ENCODE data around the gene SLC24A1.

Gene SLC24A1

DNA sequence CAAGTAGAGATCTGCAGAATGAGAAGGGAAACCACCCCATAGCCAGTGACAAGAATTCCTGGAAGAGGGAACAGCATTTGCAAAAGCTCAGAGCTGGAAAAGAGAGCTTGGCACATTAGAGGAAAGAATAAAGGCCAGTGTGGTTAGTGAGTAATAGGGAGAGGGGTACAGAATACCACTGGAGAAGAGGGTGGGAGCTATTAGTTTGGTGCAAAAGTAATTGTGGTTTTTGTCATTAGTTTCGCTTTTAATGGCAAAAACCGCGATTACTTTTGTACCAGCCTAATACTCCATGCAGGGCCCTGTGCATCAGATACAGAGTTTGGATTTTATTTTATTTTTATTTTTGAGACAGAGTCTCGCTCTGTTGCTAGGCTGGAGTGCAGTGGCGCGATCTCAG, 9.8 kb downstream of the SLC24A1 start:
- no peak for DNase-seq (ENCODE audit: low read depth)
- no peak overlapping the region for H3K4me3 ChIP-seq (ENCODE audit: low read length)
- TF ChIP-seq, protein P1, sequence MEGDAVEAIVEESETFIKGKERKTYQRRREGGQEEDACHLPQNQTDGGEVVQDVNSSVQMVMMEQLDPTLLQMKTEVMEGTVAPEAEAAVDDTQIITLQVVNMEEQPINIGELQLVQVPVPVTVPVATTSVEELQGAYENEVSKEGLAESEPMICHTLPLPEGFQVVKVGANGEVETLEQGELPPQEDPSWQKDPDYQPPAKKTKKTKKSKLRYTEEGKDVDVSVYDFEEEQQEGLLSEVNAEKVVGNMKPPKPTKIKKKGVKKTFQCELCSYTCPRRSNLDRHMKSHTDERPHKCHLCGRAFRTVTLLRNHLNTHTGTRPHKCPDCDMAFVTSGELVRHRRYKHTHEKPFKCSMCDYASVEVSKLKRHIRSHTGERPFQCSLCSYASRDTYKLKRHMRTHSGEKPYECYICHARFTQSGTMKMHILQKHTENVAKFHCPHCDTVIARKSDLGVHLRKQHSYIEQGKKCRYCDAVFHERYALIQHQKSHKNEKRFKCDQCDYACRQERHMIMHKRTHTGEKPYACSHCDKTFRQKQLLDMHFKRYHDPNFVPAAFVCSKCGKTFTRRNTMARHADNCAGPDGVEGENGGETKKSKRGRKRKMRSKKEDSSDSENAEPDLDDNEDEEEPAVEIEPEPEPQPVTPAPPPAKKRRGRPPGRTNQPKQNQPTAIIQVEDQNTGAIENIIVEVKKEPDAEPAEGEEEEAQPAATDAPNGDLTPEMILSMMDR (IDR thresholded peaks at IDR 0.05; ENCODE audit: insufficient read depth, low read depth, low read length, missing control alignments): no peak

GRCh38 chr15:65632780-65633375, 11.1 kb downstream of the SLC24A1 start:
- H3K4me3 ChIP-seq (ENCODE audit: low read length): no peak overlapping the region
- TF ChIP-seq, protein P1 (IDR thresholded peaks at IDR 0.05; ENCODE audit: insufficient read depth, low read depth, low read length, missing control alignments): no peak
- no peak for DNase-seq (ENCODE audit: low read depth)

DNA sequence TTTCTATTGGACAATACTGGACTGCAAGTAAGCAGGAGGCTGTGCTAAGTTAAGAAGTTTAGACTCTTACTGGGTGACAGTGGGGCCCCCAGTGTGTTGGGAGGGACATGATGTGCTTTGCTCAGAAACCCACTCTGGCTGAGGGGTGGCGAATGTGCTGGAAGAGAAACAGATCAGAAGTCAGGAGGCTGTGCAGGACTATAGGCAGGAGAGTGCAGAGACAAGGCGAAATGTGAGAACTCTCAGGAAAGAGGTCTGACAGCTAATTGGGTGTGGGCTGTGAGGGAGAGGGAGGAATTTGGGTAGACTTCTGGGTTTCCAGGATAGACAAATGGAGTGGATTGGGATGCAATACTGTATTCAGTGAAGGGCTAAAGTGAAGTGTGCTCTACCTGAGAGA, 12.0 kb downstream of the SLC24A1 start:
- no peak for DNase-seq (ENCODE audit: low read depth)
- TF ChIP-seq, protein P1 (IDR thresholded peaks at IDR 0.05; ENCODE audit: insufficient read depth, low read depth, low read length, missing control alignments): no peak
- no peak overlapping the region for H3K4me3 ChIP-seq (ENCODE audit: low read length)

GRCh38 chr15:65634356-65634755, 12.6 kb downstream of the SLC24A1 start:
- peak; percentile 89 for DNase-seq (ENCODE audit: low read depth)
- TF ChIP-seq, protein P1 (IDR thresholded peaks at IDR 0.05; ENCODE audit: insufficient read depth, low read depth, low read length, missing control alignments): no peak

GRCh38 chr15:65638109-65638508, 16.4 kb downstream of the SLC24A1 start:
- TF ChIP-seq, protein P1 (IDR thresholded peaks at IDR 0.05; ENCODE audit: insufficient read depth, low read depth, low read length, missing control alignments): no peak
- no peak overlapping the region for H3K4me3 ChIP-seq (ENCODE audit: low read length)
- DNase-seq (ENCODE audit: low read depth): no peak

More at GRCh38 chr15:65634356-65634755, 12.6 kb downstream of the SLC24A1 start:
- H3K4me3 ChIP-seq (ENCODE audit: low read length): no peak overlapping the region

GRCh38 chr15:65638681-65639089, 16.9 kb downstream of the SLC24A1 start:
- H3K4me3 ChIP-seq (ENCODE audit: low read length): no peak overlapping the region
- TF ChIP-seq, protein P1 (IDR thresholded peaks at IDR 0.05; ENCODE audit: insufficient read depth, low read depth, low read length, missing control alignments): peak; percentile 94
- DNase-seq (ENCODE audit: low read depth): peak; percentile 79

GRCh38 chr15:65639509-65639908, 17.8 kb downstream of the SLC24A1 start:
- no peak for DNase-seq (ENCODE audit: low read depth)
- TF ChIP-seq, protein P1 (IDR thresholded peaks at IDR 0.05; ENCODE audit: insufficient read depth, low read depth, low read length, missing control alignments): no peak
- no peak overlapping the region for H3K4me3 ChIP-seq (ENCODE audit: low read length)

Data from epithelial cell of esophagus (primary cell).